Mucosa of descending colon (tissue), 3 donors: ENCODE measurements around the gene THRSP. TPM values are rescaled to one million over a fixed set of nuclear protein-coding genes. Genes with fewer than 3 reads are reported as not detected.

Experiments used
- ATAC-seq: fragments of 200-7000 bp; cut with Tn5 transposase; one replicate; pipeline ENCODE4 v1.9.1; 2020; ENCODE audit warnings: mild to moderate bottlenecking, moderate library complexity
- DNase-seq, 3 donors: peaks; one replicate each; pipeline ENCODE4 v3.0.0-alpha.2; 2020
- H3K36me3 ChIP-seq: fragments of 200-600 bp; one replicate; pipeline ENCODE4 v1.8.0; 2021; ENCODE audit warnings: low read depth, mild to moderate bottlenecking
- H3K4me1 ChIP-seq: fragments of 200-600 bp; one replicate; pipeline ENCODE4 v1.8.0; 2021; ENCODE audit warnings: low read depth, mild to moderate bottlenecking
- H3K4me3 ChIP-seq: fragments of 200-600 bp; one replicate; pipeline ENCODE4 v1.8.0; 2021; ENCODE audit warnings: mild to moderate bottlenecking
- H3K9me3 ChIP-seq: fragments of 200-600 bp; one replicate; pipeline ENCODE4 v1.8.0; 2021; ENCODE audit warnings: mild to moderate bottlenecking
- intact Hi-C, 2 donors: fragments of 100-400 bp; cut with DNase I in 1 of 2; cut with micrococcal nuclease in 1 of 2; formaldehyde crosslinking; loops; one replicate each; pipeline versions ENCODE4 v1.11.0 to v1.11.1; 2022; cut with DNase I, micrococcal nuclease
- total RNA-seq, 3 donors: library from RNA; stranded (reverse); fragmentation: NEBNext Ultra II Directional in 2 of 3; extraction: Animal tissue kit (Norgen Biotek cat#: 25700) in 2 of 3; gene quantifications; one replicate each; pipeline versions ENCODE4 v1.2.1 to v1.2.4, GENCODE V29; 2021 to 2023
- TF ChIP-seq, protein P1 (sequence below): fragments of 200-600 bp; IDR thresholded peaks from one replicate; pipeline ENCODE4 v1.8.0; 2022; ENCODE audit warnings: antibody characterized with exemption, mild to moderate bottlenecking
- donor health status: DM: no; HTN: no; CAD: no; lungs with moderate emphysema.
- donor health status: DM: no; HTN: no; CAD: no.
- donor health status: DM: no; HTN: yes; CAD: no.

THRSP gene
- total RNA-seq, 3 donors from 2014 or later, result 0.41 to 0.51 TPM; not detected in 1

- intact Hi-C loops, result no loop called here
- H3K4me3 ChIP-seq, result no peak overlapping the region
- TF ChIP-seq, protein P1, sequence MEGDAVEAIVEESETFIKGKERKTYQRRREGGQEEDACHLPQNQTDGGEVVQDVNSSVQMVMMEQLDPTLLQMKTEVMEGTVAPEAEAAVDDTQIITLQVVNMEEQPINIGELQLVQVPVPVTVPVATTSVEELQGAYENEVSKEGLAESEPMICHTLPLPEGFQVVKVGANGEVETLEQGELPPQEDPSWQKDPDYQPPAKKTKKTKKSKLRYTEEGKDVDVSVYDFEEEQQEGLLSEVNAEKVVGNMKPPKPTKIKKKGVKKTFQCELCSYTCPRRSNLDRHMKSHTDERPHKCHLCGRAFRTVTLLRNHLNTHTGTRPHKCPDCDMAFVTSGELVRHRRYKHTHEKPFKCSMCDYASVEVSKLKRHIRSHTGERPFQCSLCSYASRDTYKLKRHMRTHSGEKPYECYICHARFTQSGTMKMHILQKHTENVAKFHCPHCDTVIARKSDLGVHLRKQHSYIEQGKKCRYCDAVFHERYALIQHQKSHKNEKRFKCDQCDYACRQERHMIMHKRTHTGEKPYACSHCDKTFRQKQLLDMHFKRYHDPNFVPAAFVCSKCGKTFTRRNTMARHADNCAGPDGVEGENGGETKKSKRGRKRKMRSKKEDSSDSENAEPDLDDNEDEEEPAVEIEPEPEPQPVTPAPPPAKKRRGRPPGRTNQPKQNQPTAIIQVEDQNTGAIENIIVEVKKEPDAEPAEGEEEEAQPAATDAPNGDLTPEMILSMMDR, result peak; percentile 98
- peak; percentile 93 for ATAC-seq
- H3K9me3 ChIP-seq, result no peaks in the 10 kb centered on the region
- peak; percentile 84 to 92 (median 90) for DNase-seq
- H3K4me1 ChIP-seq, result peaks cover 20% of the 10 kb centered on the region
- H3K36me3 ChIP-seq, result no peaks in the 10 kb centered on the region
These were observed 17.7 kb upstream of the THRSP start for GRCh38 chr11:78045851-78046485.

DNA sequence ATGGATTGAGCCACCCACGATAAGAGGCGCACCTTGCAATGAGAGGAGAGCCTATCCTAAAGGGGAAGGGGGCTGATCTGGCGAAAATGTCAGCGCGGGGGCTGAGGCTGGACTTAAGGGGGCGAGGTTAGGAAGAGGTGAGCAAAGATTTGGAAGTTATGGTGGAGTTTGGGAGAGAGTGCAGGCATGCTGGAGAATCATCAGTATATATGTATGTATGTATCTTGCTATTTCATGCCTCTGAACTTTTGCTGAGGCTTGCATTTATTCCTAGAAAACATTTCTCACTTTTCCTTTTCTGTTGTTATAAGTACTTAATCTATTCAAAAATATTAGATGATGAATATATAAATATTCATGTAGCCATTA, 17.2 kb upstream of the THRSP start:
- H3K4me3 ChIP-seq, result no peak overlapping the region

DNA sequence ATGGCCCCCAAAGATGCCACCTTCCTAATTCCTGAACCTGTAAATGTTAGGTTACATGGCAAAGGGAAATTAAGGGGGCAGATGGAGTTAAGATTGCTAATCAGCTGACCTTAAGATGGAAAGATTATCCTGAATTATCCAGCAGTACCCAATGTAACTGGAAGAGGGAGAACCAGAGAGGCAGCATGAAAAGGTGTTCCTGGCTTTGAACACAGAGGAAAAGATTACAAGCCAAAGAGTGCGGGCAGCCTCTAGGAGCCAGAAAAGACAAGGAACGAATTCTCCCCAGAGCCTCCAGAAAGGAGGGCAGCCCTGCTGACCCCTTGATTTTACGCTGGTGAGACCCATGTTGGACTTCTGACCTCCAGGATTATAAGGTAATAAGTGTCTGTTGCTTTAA, 15.1 kb upstream of the THRSP start:
- H3K4me1 ChIP-seq, result peaks cover 14% of the 10 kb centered on the region
- ATAC-seq, result no peak

More for the DNA sequence above, 17.2 kb upstream of the THRSP start:
- no peaks in the 10 kb centered on the region for H3K36me3 ChIP-seq
- H3K9me3 ChIP-seq, result no peaks in the 10 kb centered on the region
- peaks cover 19% of the 10 kb centered on the region for H3K4me1 ChIP-seq
- ATAC-seq (no peak), DNase-seq (no peak)
- TF ChIP-seq, protein P1, result no peak
- intact Hi-C loops, result no loop called here

DNA sequence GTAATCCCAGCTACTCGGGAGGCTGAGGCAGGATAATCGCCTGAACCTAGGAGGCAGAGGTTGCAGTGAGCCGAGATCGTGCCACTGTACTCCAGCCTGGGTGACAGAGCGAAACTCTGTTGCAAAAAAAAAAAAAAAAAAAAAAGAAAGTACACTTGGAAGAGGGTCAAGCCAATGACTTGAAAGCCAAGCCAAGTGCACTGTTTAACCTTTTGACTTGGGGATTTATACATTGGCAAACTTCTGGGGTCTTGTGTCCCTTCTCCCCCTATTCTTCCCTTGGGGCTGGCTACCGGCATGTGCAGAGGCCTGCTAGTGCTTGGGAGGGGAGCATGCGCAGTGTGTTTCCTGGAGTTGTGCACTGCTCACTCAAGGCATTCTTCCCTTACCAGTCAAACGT, 14.3 kb upstream of the THRSP start:
- DNase-seq (no peak), ATAC-seq (no peak)
- TF ChIP-seq, protein P1, result no peak
- H3K4me1 ChIP-seq, result peaks cover 14% of the 10 kb centered on the region
- H3K4me3 ChIP-seq, result no peak overlapping the region
- H3K9me3 ChIP-seq, result no peaks in the 10 kb centered on the region
- intact Hi-C loops, result no loop called here
- no peaks in the 10 kb centered on the region for H3K36me3 ChIP-seq

More for the DNA sequence above, 15.1 kb upstream of the THRSP start:
- TF ChIP-seq, protein P1, result no peak
- intact Hi-C loops, result no loop called here
- H3K36me3 ChIP-seq, result no peaks in the 10 kb centered on the region
- no peak overlapping the region for H3K4me3 ChIP-seq
- no peak for DNase-seq
- no peaks in the 10 kb centered on the region for H3K9me3 ChIP-seq

- ATAC-seq, result no peak
- Histone ChIP-seq H3K4me1 (no peaks in the 10 kb centered on the region), H3K9me3 (no peaks in the 10 kb centered on the region), H3K4me3 (no peak overlapping the region), H3K36me3 (no peaks in the 10 kb centered on the region)
- intact Hi-C loops, result no loop called here
- TF ChIP-seq, protein P1, result no peak
- DNase-seq, result no peak
These were observed 12.5 kb upstream of the THRSP start for GRCh38 chr11:78050964-78051831.
